NCI-H1048 (cell line): ENCODE results near the gene TMEM250.
"Not testable (repeated sequence)": the region's sequence is repeated elsewhere in the genome, so short reads cannot be mapped to it uniquely, and the experiment has no call there.

Experiments
- DNase-seq: peaks from one replicate; lab custom pipeline; 2025; lab: John Stamatoyannopoulos, UW

The TMEM250 gene

DNA sequence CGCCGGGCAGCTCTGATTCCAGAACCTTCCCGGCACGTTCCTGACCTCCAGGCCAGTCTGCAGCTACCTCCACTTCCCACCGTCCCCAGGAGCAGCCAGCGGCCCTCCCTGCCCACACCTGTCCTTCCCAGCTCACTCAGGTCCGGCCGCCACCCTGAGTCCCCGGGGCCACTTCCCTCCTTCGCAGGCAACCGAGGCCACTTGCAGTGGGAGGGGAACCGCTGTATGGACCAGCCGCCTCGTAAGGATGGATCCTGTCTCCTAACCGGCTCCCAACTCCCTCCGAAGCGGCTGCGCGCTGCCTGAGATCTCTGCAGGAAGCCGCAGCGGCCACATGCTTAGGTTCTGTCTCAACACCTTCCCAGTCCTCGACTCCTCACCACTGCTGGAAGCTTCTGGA, 7.5 kb downstream of the TMEM250 start:
- no peak for DNase-seq

- DNase-seq, result no peak
Observed at GRCh38 chr9:136110082-136111061, 8.3 kb downstream of the TMEM250 start.

GRCh38 chr9:136109351-136110081, 9.2 kb downstream of the TMEM250 start:
- peak; percentile 64 for DNase-seq

- DNase-seq, result no peak
Observed at GRCh38 chr9:136108648-136109266, 9.9 kb downstream of the TMEM250 start.

DNA sequence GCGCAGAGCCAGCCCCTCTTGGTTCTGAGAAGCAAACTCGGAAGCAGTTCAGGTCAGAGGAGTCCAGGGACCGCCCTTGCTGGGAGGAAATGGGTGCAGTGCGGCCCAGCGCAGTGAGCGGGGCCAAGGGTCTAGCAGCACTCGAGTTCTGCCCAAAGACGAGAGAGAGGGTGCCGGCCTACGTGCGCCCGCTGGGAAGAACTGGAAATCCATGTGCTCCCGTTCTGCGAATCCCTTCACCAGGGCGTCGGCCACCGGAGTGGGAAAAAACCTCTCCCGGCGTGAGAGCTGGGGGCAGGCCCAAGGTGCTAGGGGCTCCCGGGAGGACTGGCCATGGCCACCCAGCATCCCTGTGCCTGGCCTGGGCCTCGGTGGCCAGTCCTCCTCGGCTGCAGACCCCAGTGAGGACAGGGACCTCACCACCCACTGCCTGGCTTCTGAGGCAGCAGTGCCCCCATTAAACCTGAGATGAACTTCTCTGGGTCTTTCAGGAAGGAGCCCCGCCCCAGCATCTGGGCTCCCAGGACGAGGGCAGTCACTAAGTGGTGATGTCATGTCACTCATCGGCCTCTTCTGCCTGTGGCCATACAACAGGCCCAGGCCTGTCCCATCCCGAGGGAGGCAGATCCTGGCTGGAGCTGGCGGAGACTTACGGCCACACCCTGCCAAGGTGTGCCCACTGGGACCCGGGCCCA, 10.6 kb downstream of the TMEM250 start:
- no peak for DNase-seq

GRCh38 chr9:136107155-136107952, 11.3 kb downstream of the TMEM250 start:
- no peak for DNase-seq

GRCh38 chr9:136105398-136106135, 13.1 kb downstream of the TMEM250 start:
- DNase-seq, result no peak

- DNase-seq, result no peak
Observed at GRCh38 chr9:136104916-136105315, 13.8 kb downstream of the TMEM250 start.

GRCh38 chr9:136104488-136104800, 14.2 kb downstream of the TMEM250 start:
- no peak for DNase-seq

DNA sequence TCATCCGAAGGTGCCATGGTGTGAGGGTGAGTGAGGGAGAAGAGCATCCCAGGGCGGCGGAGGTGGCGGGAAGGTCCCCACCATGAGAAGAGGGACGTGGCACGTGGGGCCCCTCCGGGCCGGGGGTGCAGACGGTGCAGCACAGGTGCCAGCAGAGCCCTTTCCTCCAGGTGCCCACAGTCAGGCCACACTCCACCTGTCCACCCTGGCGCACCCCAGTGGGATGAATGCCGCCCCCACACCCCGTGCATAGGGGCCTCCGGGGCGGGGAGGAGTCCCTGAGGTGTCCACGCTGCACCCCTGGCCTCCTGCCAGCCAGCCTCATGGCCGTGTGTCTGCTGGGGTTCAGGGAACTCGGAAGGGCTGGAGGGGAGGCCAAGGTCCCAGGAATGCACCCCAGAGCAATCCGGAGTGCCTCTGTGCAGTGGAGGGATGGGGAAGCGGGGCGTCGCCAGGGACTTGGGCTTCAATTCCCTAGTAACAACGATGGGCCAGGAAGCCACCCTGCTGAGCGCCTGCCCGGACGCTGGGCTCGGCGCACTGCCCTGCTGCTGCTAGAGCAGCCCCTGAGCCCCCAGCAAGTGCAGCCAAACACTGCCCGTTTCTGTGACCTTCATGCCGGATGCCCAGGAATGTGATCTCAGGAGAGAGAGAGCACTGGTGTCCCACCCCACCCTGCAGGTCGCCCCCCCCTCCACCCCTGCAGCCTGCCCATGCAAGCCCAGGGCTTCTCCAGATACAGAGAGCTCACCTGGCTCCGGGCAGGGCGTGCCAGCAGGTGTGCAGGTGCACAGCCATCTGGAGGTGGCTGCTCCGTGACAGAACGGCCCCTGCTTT, 14.8 kb downstream of the TMEM250 start:
- no peak for DNase-seq

DNA sequence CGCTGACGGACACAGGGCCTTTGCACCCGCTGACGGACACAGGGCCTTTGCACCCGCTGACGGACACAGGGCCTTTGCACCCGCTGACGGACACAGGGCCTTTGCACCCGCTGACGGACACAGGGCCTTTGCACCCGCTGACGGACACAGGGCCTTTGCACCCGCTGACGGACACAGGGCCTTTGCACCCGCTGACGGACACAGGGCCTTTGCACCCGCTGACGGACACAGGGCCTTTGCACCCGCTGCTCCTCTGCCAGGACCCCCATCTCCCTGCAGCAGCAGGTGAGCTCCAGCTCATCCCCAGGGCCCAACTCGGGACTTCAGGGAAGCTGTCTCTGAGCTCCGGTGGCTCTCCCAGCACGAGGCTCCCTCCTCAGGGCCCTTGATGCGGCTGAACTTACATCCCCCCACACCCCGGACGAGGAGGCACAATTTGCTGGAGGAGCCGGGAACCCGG, 17.0 kb downstream of the TMEM250 start:
- DNase-seq, result not testable (repeated sequence)

DNA sequence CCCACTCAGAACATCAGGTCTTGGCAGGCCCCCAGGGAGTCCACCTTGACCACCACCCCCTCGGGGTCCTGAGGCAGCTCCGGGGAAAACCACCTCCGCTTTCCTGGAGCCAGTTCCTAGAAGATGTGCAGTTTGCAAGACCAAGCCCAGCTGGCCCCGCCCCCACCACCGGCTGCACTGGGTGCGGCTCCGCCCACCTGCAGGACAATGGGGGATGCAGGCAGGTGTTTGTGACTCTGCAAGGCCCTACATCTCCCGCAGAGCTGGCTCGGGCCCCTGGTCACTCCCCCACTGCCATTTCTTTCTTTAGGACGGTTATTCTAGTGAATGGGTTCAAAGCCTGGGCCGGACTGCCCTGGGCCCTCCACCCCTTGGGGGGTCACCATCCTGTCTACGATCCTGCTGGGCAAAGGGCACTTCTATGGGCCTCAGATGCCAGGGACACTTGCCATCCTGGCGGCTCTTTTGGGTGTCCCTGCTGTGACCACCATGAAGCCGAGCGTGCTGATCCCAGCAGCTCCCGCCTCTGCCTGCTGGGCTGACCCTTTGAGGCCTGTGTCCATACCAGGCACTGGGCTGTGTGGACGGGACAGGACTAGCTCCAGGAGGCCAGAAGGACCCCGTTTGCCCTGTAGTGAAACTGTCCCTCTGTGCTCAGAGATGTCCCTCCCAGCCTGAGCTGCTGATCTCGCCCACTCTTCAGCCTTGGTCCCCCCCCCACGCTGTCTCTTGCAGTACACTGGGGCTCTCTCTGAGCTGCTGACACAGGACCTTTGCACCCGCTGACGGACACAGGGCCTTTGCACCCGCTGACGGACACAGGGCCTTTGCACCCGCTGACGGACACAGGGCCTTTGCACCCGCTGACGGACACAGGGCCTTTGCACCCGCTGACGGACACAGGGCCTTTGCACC, 17.7 kb downstream of the TMEM250 start:
- no peak for DNase-seq

- no peak for DNase-seq
Observed at GRCh38 chr9:136099542-136099941, 19.1 kb downstream of the TMEM250 start.

GRCh38 chr9:136098844-136099243, 19.8 kb downstream of the TMEM250 start:
- no peak for DNase-seq

GRCh38 chr9:136098210-136098609, 20.5 kb downstream of the TMEM250 start:
- DNase-seq, result no peak

DNA sequence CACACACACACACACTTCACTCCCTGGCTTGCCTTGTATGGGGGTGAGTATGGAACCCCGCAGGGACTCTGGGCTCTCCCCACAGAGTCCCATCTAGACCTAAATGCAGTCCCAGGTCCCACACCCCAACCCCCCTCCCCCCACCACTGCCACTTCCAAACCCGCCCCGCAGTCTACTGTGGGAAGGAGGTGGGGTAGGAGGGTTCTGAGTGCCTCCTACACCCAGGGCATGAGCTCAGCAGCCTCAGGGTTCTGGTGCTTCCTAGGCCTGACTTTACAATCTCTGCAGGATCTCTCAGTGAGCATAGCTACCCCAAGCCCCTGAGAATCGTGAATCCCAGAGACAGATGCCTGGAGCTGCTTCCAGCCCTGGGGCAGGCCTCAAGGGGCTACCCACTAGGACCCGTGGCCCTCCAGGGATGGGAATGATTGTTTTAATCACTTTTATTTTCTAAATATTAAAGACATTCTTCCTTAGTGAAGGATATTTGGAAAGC, 22.1 kb downstream of the TMEM250 start:
- DNase-seq, result no peak

DNA sequence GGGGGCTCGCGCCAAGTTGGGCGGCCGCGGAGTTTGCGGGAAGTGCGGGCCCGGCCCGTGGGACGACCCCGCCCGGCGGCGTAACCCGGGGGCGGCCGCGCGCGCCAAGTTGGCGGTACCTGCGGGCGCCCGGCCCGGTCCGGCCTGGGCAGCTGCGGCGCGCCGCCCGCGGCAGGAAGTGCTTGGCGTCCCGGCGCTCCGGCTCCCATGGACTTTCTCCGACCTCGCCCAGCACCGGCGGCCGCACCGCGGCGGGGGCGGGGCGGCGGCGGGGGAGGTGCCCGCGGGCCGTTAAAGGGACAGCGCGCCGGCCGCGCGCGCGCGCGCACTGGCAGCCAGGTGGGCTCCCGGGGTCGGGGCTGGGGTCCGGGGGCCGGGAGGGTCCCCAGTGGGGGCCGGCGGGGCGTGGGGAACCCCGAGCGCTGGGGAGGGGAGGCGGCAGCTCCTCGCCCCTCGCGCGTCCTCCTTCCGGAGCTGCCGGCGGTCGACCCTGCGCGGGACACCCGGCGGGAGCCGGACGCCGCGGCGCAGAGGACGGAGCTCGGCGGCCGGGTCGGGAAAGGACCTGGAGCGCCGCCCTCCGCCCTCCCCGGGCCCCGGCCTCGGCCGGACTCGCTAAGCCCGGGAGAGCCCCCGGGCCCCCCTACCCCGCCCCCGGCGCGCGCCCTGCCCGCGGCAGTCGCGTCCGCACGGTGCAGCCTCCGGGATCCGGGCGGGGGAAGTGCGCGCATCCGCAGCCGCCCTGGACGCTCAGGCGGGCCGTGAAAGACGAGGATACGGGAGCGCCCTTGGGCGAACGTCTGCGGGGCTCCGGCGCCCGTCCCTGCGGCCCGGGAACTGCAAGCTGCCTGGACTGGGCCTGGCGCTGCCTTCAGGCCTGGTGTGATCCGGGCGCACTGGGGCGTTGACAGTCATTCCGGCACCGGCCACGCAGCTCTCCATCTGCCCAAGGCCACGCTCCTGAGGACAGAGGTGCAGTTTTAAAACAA, 23.3 kb downstream of the TMEM250 start, which contains the start of gene NACC2:
Gene NACC2, minus strand, starts transcription at position 220 of the 989 bp plus-strand sequence. CDS start 44,768 bp downstream, outside the sequence.
- no peak for DNase-seq
